IPS-NIHi7 (cell line): Measurements from ENCODE around the gene RAPGEFL1.
"Not testable (repeated sequence)": the region's sequence is repeated elsewhere in the genome, so short reads cannot be mapped to it uniquely, and the experiment has no call there.

Experiments used
- DNase-seq: peaks from one replicate; pipeline ENCODE4 v3.0.0; 2012; ENCODE audit warnings: mixed read lengths; ENCODE audit errors: extremely low spot score

Gene RAPGEFL1

GRCh38 chr17:40173778-40174135, 3.5 kb upstream of the RAPGEFL1 start:
- DNase-seq = no peak

GRCh38 chr17:40174514-40174913, 2.8 kb upstream of the RAPGEFL1 start:
- no peak for DNase-seq

GRCh38 chr17:40175928-40176753, 1.1 kb upstream of the RAPGEFL1 start:
- DNase-seq = no peak

GRCh38 chr17:40176754-40177110, 538 bp upstream of the RAPGEFL1 start:
- DNase-seq = no peak

GRCh38 chr17:40178021-40178601, 841 bp downstream of the RAPGEFL1 start:
- DNase-seq = peak; percentile 68

- DNase-seq = no peak
Observed at GRCh38 chr17:40178660-40179059, 1.4 kb downstream of the RAPGEFL1 start.

- DNase-seq = no peak
Observed at GRCh38 chr17:40179923-40180659, 2.8 kb downstream of the RAPGEFL1 start.

GRCh38 chr17:40180694-40181093, 3.4 kb downstream of the RAPGEFL1 start:
- DNase-seq = no peak

GRCh38 chr17:40181205-40181604, 3.9 kb downstream of the RAPGEFL1 start:
- DNase-seq = no peak

GRCh38 chr17:40182606-40183005, 5.3 kb downstream of the RAPGEFL1 start:
- DNase-seq = no peak

GRCh38 chr17:40187238-40187637, 10.0 kb downstream of the RAPGEFL1 start:
- DNase-seq = no peak

- DNase-seq = no peak
Observed at GRCh38 chr17:40188694-40189093, 11.4 kb downstream of the RAPGEFL1 start.

GRCh38 chr17:40190197-40191021, 13.1 kb downstream of the RAPGEFL1 start:
- DNase-seq = peak; percentile 81

- peak; percentile 89 for DNase-seq
Observed at GRCh38 chr17:40191237-40192208, 14.3 kb downstream of the RAPGEFL1 start.

- no peak for DNase-seq
Observed at GRCh38 chr17:40192961-40193360, 15.7 kb downstream of the RAPGEFL1 start.

GRCh38 chr17:40194821-40195220, 17.6 kb downstream of the RAPGEFL1 start:
- DNase-seq = no peak

- no peak for DNase-seq
Observed at GRCh38 chr17:40197550-40197949, 20.3 kb downstream of the RAPGEFL1 start.

GRCh38 chr17:40197965-40198456, 20.7 kb downstream of the RAPGEFL1 start:
- not testable (repeated sequence) for DNase-seq

- DNase-seq = no peak
Observed at GRCh38 chr17:40198576-40198975, 21.3 kb downstream of the RAPGEFL1 start.

- no peak for DNase-seq
Observed at GRCh38 chr17:40203131-40203530, 25.9 kb downstream of the RAPGEFL1 start.

- not testable (repeated sequence) for DNase-seq
Observed at GRCh38 chr17:40206193-40206592, 28.9 kb downstream of the RAPGEFL1 start.
